DOHH2 (cell line): Measurements from ENCODE around the gene DPYD.
"Not testable (repeated sequence)": the region's sequence is repeated elsewhere in the genome, so short reads cannot be mapped to it uniquely, and the experiment has no call there.

Experiments used
- H3F3A ChIP-seq: fragments of 200-600 bp; sonication (generic), shearing (Covaris generic); 2 replicates; pipeline ENCODE4 v1.6.0; 2016; ENCODE audit warnings: antibody characterized with exemption, mild to moderate bottlenecking; ENCODE audit not compliant: control insufficient read depth, insufficient read depth
- H3K27ac ChIP-seq: fragments of 200-600 bp; sonication (generic); 2 replicates; pipeline ENCODE4 v1.5.1; 2014; ENCODE audit warnings: low read depth, mild to moderate bottlenecking, low read length, moderate library complexity
- H3K27me3 ChIP-seq: fragments of 200-600 bp; sonication (generic); 2 replicates; pipeline ENCODE4 v1.6.1; 2014; ENCODE audit warnings: mild to moderate bottlenecking, low read length, mixed read lengths; ENCODE audit not compliant: control insufficient read depth
- H3K36me3 ChIP-seq: fragments of 200-600 bp; sonication (generic); 2 replicates; pipeline ENCODE4 v1.6.1; 2014; ENCODE audit warnings: mild to moderate bottlenecking, low read length, moderate library complexity, mixed read lengths; ENCODE audit not compliant: control insufficient read depth
- H3K4me1 ChIP-seq: fragments of 200-600 bp; sonication (generic); 2 replicates; pipeline ENCODE4 v1.6.1; 2014; ENCODE audit warnings: mild to moderate bottlenecking, low read length, mixed read lengths; ENCODE audit not compliant: control insufficient read depth
- H3K4me2 ChIP-seq: fragments of 200-600 bp; sonication (generic); 2 replicates; pipeline ENCODE4 v1.6.0; 2014; ENCODE audit warnings: mild to moderate bottlenecking, low read length, moderate library complexity
- H3K4me3 ChIP-seq: fragments of 200-600 bp; sonication (generic); 2 replicates; pipeline ENCODE4 v1.5.1; 2014; ENCODE audit warnings: mild to moderate bottlenecking, low read length, mixed read lengths
- H3K79me2 ChIP-seq: fragments of 200-600 bp; sonication (generic); 2 replicates; pipeline ENCODE4 v1.6.1; 2014; ENCODE audit warnings: mild to moderate bottlenecking, low read length, mixed read lengths; ENCODE audit not compliant: control insufficient read depth
- H3K9me2 ChIP-seq: fragments of 200-600 bp; sonication (generic); replicated peaks from 2 replicates; pipeline ENCODE4 v1.6.1; 2014; ENCODE audit warnings: mild to moderate bottlenecking, low read length, mixed read lengths; ENCODE audit not compliant: control insufficient read depth
- H3K9me3 ChIP-seq: fragments of 200-600 bp; sonication (generic); 2 replicates; pipeline ENCODE4 v1.6.1; 2014; ENCODE audit warnings: antibody characterized with exemption, low read length, mixed read lengths; ENCODE audit not compliant: control insufficient read depth, insufficient read depth
- H4K20me1 ChIP-seq: fragments of 200-600 bp; sonication (generic); 2 replicates; pipeline ENCODE4 v1.6.0; 2014; ENCODE audit warnings: low read depth, mild to moderate bottlenecking, antibody characterized with exemption, low read length, moderate library complexity; ENCODE audit not compliant: control insufficient read depth, insufficient read depth
- CTCF ChIP-seq: fragments of 200-600 bp; sonication (generic); IDR thresholded peaks from one replicate; pipeline ENCODE4 v1.5.1; 2014; ENCODE audit warnings: antibody characterized with exemption, mild to moderate bottlenecking, low read depth, low read length; ENCODE audit not compliant: poor library complexity, severe bottlenecking
- EZH2phosphoT487 ChIP-seq: fragments of 200-600 bp; sonication (generic); IDR thresholded peaks from 2 replicates; pipeline ENCODE4 v1.6.1; 2017; ENCODE audit warnings: borderline replicate concordance, mild to moderate bottlenecking, antibody characterized with exemption, low read length, moderate library complexity, mixed read lengths

Gene DPYD

GRCh38 chr1:97351846-97352245 is 569.0 kb downstream of the DPYD start:
- no peaks in the 10 kb centered on the region for H3K4me1 ChIP-seq
- H3K79me2 ChIP-seq = no peaks in the 10 kb centered on the region
- no peak overlapping the region for H3K4me2 ChIP-seq
- no peaks in the 10 kb centered on the region for H3K9me3 ChIP-seq
- H3K36me3 ChIP-seq = no peaks in the 10 kb centered on the region
- no peaks in the 10 kb centered on the region for H3F3A ChIP-seq
- no peak overlapping the region for H3K4me3 ChIP-seq
- TF ChIP-seq CTCF (no peak), EZH2phosphoT487 (no peak)
- no peaks in the 10 kb centered on the region for H3K27me3 ChIP-seq
- no peaks in the 10 kb centered on the region for H4K20me1 ChIP-seq
- no peak overlapping the region for H3K27ac ChIP-seq
- no peaks in the 10 kb centered on the region for H3K9me2 ChIP-seq

GRCh38 chr1:97350662-97351061 is 570.2 kb downstream of the DPYD start:
- Histone ChIP-seq H3K4me2 (no peak overlapping the region), H3K79me2 (no peaks in the 10 kb centered on the region), H3K4me3 (no peak overlapping the region), H3K9me3 (no peaks in the 10 kb centered on the region), H4K20me1 (no peaks in the 10 kb centered on the region), H3K27me3 (no peaks in the 10 kb centered on the region), H3K27ac (no peak overlapping the region), H3K4me1 (no peaks in the 10 kb centered on the region), H3K36me3 (no peaks in the 10 kb centered on the region), H3F3A (no peaks in the 10 kb centered on the region), H3K9me2 (no peaks in the 10 kb centered on the region)
- TF ChIP-seq EZH2phosphoT487 (no peak), CTCF (no peak)

- H3K36me3 ChIP-seq = no peaks in the 10 kb centered on the region
- no peaks in the 10 kb centered on the region for H3K79me2 ChIP-seq
- no peaks in the 10 kb centered on the region for H3K9me2 ChIP-seq
- H3K4me1 ChIP-seq = no peaks in the 10 kb centered on the region
- TF ChIP-seq CTCF = no peak
- no peak for TF ChIP-seq EZH2phosphoT487
- no peaks in the 10 kb centered on the region for H3K27me3 ChIP-seq
- no peak overlapping the region for H3K4me3 ChIP-seq
- no peaks in the 10 kb centered on the region for H4K20me1 ChIP-seq
- no peak overlapping the region for H3K4me2 ChIP-seq
- H3K27ac ChIP-seq = no peak overlapping the region
- no peaks in the 10 kb centered on the region for H3K9me3 ChIP-seq
- no peaks in the 10 kb centered on the region for H3F3A ChIP-seq
These were observed 570.6 kb downstream of the DPYD start for GRCh38 chr1:97350241-97350640.

- H3K4me2 ChIP-seq, H3K4me1 ChIP-seq, H3K36me3 ChIP-seq, H3K27ac ChIP-seq, H3F3A ChIP-seq, H3K27me3 ChIP-seq, H3K9me2 ChIP-seq, H4K20me1 ChIP-seq, H3K4me3 ChIP-seq, H3K9me3 ChIP-seq, H3K79me2 ChIP-seq: not testable (repeated sequence)
These were observed 571.0 kb downstream of the DPYD start for GRCh38 chr1:97349794-97350193.
